Stomach smooth muscle (tissue), 2 donors: Measurements from ENCODE around the gene SLC8A1.

Experiments
- H3K27ac ChIP-seq: one replicate; pipeline ENCODE4 v1.7.0; 2013; ENCODE audit warnings: mild to moderate bottlenecking, low read length, inconsistent platforms
- H3K27me3 ChIP-seq, 2 donors: one replicate each; pipeline ENCODE4 v1.7.0; 2013; ENCODE audit warnings: low read length in 2 of 2; ENCODE audit not compliant: insufficient read depth in 2 of 2, control insufficient read depth in 1 of 2
- H3K36me3 ChIP-seq, 2 donors: one replicate each; pipeline ENCODE4 v1.7.0; 2013; ENCODE audit warnings: low read length in 2 of 2; ENCODE audit not compliant: control insufficient read depth in 2 of 2, insufficient read depth in 2 of 2
- H3K4me1 ChIP-seq: one replicate; pipeline ENCODE4 v1.7.0; 2013; ENCODE audit warnings: low read length; ENCODE audit not compliant: control insufficient read depth, insufficient read depth
- H3K4me3 ChIP-seq, 2 donors: one replicate each; pipeline ENCODE4 v1.7.0; 2013; ENCODE audit warnings: low read length in 2 of 2
- H3K9ac ChIP-seq, 2 donors: one replicate each; pipeline ENCODE4 v1.7.0; 2013; ENCODE audit warnings: low read length in 2 of 2, mild to moderate bottlenecking in 1 of 2
- H3K9me3 ChIP-seq, 2 donors: one replicate each; pipeline ENCODE4 v1.7.0; 2013; ENCODE audit warnings: low read length in 2 of 2; ENCODE audit not compliant: control insufficient read depth in 2 of 2
- donor health status: healthy.
- donor health status: Pancreatic carcinoma.

Gene SLC8A1

DNA sequence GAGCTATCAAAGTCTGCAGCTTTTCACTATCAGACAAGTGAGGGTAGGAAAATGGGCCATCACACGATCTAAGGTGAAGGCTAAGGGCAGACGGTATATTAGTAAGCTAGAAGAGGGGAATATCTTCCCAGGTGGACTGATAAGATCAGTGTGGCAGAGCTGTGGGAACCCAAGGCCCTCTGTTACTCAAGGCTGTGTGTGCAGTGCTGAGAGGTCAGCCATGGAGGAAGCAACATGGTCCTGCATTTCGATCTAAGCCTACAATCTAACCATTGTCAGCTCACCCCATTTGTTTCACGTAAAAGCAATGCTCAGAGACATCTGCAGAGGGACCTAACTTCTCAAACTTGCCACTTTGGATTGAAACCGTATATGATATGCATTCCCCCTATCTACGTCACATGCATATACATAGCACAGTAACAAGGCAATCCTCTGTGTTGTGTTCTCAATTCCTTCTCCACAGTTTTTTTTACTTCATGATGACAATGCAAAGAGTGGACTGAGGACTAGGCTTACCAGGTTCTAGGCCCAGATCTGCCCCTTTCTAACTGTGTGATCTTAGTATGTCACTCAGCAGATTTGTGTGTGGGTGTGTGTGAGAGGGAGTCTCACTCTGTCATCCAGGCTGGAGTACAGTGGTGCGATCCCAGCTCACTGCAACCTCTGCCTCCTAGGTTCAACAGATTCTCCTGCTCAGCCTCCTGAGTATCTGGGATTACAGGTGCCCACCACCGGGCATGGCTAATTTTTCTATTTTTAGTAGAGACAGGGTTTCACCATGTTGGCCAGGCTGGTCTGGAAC is 45.2 kb downstream of the SLC8A1 start:
- no peaks in the 10 kb centered on the region for H3K36me3 ChIP-seq
- no peak overlapping the region for H3K4me3 ChIP-seq
- H3K27me3 ChIP-seq = no peaks in the 10 kb centered on the region
- H3K4me1 ChIP-seq = no peaks in the 10 kb centered on the region
- H3K9me3 ChIP-seq = no peaks in the 10 kb centered on the region
- H3K9ac ChIP-seq = no peak overlapping the region
- no peak overlapping the region for H3K27ac ChIP-seq

DNA sequence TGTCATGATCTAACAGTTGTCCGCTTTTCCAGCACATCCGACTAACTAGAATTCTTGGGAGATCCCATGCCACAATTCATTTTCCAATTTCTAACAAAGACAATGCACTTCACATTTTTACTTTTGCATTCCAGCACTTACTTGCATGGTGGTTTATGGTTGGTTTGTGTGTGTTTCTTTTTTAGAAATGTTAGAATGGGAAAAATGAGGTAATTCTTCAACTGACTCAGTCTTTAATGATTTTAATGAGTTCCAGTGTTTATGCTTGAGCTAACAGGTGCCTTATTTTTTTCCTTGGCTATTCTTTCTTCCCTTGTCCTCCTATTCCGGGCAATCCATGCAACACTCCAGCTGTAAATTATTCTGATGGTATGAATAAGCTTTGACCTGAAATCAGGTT is 46.4 kb downstream of the SLC8A1 start:
- Histone ChIP-seq H3K27ac (no peak overlapping the region), H3K9ac (no peak overlapping the region), H3K27me3 (no peaks in the 10 kb centered on the region), H3K4me1 (peaks cover 6% of the 10 kb centered on the region), H3K36me3 (no peaks in the 10 kb centered on the region), H3K4me3 (no peak overlapping the region), H3K9me3 (no peaks in the 10 kb centered on the region)

DNA sequence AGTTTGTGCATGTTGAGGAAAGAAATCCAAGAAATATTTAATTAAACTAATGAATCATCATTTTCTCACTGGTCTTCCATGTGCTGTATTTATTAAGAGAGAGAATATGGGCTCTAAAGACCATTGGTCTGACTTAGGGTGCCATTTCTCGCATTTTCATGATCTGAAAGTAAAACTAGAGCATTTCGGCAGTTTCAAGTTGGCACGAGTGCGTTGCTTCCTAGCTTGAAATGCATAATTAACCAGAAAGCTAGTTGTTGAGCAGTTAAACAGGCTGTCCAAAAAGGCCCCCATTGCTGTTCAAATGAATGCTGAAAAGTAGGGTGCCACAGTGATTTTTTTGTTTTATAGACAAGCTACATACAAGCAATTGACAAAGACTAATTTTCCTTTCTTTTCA is 47.4 kb downstream of the SLC8A1 start:
- Histone ChIP-seq H3K4me3 (no peak overlapping the region), H3K9ac (no peak overlapping the region), H3K9me3 (no peaks in the 10 kb centered on the region), H3K36me3 (no peaks in the 10 kb centered on the region), H3K27ac (no peak overlapping the region), H3K27me3 (no peaks in the 10 kb centered on the region), H3K4me1 (peaks cover 6% of the 10 kb centered on the region)

DNA sequence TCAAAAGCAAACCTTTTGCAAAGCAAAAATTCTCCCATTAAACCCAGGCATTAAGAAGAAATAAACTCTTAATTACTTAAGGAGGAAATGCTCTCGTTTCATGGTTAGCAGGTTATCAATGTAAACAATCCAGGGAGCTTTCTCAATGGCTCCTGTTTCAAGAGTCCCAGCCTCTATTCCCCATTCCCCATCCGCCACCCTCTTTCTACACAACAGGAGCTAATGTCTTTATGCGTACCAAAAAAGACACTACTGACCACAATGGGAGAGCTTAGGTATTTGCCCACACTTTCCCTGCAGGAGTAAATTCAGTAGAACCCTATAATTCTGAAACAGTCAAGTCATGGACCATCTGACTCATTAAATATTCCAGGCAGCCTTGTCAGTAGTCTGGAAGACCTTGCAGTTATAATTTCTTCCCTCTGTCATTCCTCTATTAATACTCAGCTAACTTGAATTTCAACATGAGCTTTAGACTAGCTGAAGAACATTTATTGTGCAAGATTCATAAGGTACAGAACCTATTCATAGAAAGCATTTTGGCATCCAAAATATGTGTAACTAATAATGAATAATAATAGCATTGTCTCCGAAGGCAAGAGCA is 48.6 kb downstream of the SLC8A1 start:
- Histone ChIP-seq H3K36me3 (no peaks in the 10 kb centered on the region), H3K27me3 (no peaks in the 10 kb centered on the region), H3K4me3 (no peak overlapping the region), H3K9ac (no peak overlapping the region), H3K27ac (no peak overlapping the region), H3K4me1 (peaks cover 6% of the 10 kb centered on the region), H3K9me3 (no peaks in the 10 kb centered on the region)

DNA sequence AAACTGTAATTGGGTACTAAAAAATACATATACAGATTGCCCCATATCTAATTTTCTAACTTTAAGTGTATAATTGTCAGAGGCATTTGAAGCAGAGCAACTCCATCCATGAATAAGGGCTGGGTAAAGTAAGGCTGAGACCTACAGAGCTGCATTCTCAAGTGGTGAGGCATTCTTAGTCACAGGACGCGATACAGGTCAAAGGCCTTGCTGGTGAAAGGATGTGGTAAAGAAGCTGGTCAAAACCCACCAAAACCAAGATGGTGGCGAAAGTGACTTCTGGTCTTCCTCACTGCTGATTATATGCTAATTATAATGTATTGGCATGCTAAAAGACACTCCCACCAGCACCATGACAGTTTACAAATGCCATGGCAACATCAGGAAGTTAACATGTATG is 50.0 kb downstream of the SLC8A1 start:
- Histone ChIP-seq H3K36me3 (no peaks in the 10 kb centered on the region), H3K4me3 (no peak overlapping the region), H3K4me1 (peaks cover 6% of the 10 kb centered on the region), H3K27me3 (no peaks in the 10 kb centered on the region), H3K9me3 (no peaks in the 10 kb centered on the region), H3K27ac (no peak overlapping the region), H3K9ac (no peak overlapping the region)

DNA sequence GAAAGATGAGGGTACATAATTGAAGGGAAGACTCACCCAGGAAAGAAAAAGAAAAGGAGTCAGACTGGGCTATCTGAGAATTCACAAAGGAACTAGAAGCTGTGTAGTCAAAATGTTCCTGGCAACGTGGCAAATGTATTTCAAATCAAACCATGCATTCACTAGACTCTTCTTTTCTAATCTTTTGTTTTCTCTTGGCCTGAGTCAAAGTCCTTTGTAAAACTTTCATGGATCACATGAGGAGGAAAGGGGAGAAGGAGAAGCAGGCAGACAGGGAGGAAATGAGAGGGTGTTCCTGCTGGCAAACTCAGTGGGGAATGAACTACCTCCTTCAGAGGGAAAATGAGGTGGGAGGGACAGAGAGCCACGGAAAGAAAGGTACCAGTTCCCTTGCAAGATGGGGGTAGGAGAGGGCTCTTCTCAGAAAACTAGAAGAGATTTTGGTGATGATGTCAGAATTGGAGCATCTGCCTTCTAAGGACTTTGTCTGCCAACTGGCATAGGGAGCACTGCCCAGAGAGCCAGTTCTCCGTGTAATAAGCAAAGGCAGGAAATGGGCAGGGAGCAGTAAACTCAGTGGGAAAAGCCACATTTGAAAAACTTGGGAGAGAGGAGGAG is 51.4 kb downstream of the SLC8A1 start:
- Histone ChIP-seq H3K9me3 (no peaks in the 10 kb centered on the region), H3K27ac (no peak overlapping the region), H3K4me1 (peaks cover 6% of the 10 kb centered on the region), H3K4me3 (no peak overlapping the region), H3K27me3 (no peaks in the 10 kb centered on the region), H3K36me3 (no peaks in the 10 kb centered on the region), H3K9ac (no peak overlapping the region)

DNA sequence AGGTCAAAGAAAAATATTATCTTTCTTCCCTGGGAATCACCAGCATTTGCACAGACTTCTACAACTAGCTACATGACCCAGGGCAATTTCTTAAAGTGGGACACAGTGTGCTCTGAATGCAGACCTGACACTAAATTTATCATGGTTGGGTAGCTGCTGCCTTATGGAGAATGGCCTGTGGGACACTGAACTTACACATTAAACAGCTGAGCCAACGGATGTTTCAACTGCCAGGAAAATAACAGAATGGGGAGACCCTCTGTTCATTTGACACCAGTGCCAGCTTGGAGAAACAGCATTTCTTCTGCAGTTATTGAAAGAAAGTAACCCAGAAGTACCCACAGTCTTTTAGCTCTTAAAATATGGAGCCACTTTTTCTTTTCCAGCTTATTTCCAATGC is 54.1 kb downstream of the SLC8A1 start:
- no peak overlapping the region for H3K4me3 ChIP-seq
- no peaks in the 10 kb centered on the region for H3K9me3 ChIP-seq
- H3K4me1 ChIP-seq = peaks cover 6% of the 10 kb centered on the region
- no peaks in the 10 kb centered on the region for H3K36me3 ChIP-seq
- no peak overlapping the region for H3K9ac ChIP-seq
- no peaks in the 10 kb centered on the region for H3K27me3 ChIP-seq
- no peak overlapping the region for H3K27ac ChIP-seq

DNA sequence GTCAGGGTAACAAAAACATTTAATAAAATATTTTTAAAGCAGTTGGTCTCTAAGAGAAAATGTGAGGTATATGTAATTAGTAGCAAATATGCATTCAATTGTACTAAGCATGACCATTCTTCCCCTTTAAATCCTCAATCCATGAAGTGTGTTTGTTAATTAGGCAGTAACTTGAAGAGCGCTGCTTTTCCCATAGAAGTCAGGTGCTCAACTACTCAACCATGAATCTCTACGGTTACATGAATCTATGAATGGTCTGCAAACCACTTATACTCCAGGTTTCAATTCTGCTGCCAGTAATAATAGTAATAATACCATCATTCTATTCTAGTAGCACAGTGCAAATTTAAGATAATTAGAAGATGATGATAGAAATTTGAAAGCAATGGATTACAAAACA is 55.8 kb downstream of the SLC8A1 start:
- Histone ChIP-seq H3K4me1 (peaks cover 5% of the 10 kb centered on the region), H3K9ac (no peak overlapping the region), H3K27ac (no peak overlapping the region), H3K27me3 (no peaks in the 10 kb centered on the region), H3K36me3 (no peaks in the 10 kb centered on the region), H3K9me3 (no peaks in the 10 kb centered on the region), H3K4me3 (no peak overlapping the region)

DNA sequence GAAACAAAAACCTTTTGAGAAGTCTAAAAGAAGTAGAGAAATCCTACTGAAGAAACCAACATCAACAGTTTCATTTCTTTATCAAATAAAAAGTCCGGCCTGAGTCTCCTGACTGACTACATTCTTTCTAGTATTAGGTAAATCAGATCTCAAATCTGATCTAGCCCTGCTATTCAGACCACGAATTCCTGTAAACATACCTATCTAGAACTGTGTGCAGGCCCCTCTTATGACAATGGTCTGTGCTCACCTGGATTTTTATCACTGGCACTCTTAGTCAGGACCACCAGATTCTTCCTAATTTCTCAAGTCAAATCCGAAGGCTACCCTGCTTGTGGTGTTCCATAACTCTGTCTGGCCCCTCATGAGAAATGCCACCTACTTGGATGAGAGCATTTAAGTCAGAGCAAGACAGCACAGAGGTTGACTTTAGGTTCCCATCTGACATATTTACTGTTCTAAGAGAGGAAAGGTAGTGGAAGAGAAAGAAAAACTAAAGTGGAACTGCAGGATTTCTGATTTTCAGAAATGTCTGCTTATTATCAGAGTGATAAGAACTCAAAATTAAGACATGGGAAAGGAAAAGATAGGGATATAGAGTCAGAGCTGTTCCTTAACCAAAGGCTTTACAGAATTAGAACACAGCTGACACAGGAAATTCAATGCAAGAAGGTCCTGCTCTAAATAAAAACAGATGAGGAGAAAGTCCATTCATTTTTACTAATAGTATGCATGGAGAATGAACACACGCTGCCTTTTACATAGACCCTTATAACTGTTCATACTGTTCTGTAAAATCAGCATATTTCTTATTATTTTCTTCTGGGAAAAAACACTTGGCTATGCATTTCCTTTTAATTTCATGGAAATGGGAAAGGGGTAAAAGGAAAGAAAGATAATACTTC is 56.5 kb downstream of the SLC8A1 start:
- no peaks in the 10 kb centered on the region for H3K36me3 ChIP-seq
- no peaks in the 10 kb centered on the region for H3K27me3 ChIP-seq
- no peak overlapping the region for H3K4me3 ChIP-seq
- H3K4me1 ChIP-seq = no peaks in the 10 kb centered on the region
- no peaks in the 10 kb centered on the region for H3K9me3 ChIP-seq
- no peak overlapping the region for H3K27ac ChIP-seq
- no peak overlapping the region for H3K9ac ChIP-seq

DNA sequence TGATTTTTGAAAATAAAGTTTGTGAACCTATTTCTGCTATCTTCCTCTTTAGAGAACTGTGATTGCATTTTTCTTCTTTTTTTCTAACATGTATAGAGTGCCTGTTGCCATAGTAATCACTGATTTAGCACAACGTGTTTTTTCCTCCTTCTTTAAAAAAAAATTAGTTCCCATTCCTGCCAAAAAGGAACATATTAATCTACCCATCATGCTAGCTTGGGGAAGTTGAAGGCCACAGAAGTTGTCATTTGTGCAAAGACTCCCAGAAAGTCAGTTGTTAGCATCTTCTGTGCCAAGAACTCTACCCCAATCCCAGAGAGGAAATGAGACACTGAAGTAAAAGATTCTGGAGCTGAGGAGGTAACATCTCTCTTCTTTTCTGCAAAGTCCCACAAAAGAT is 57.3 kb downstream of the SLC8A1 start:
- Histone ChIP-seq H3K9me3 (no peaks in the 10 kb centered on the region), H3K4me1 (no peaks in the 10 kb centered on the region), H3K9ac (no peak overlapping the region), H3K27ac (no peak overlapping the region), H3K36me3 (no peaks in the 10 kb centered on the region), H3K4me3 (no peak overlapping the region), H3K27me3 (no peaks in the 10 kb centered on the region)
